ENCODE measurements around the gene CD53. TPM values are rescaled to one million over a fixed set of nuclear protein-coding genes. Genes with fewer than 3 reads are reported as not detected.

CD53 gene
- total and polyA plus RNA-seq, 3 donors from 2014 or later: 2.0 to 22.4 (median 9.5) TPM

- intact Hi-C loops (cut with DNase I; ENCODE audit: low total_unique reads): no loop called here
- DNase-seq: no peak
- TF ChIP-seq CTCF (IDR thresholded peaks at IDR 0.05) (no peak), POLR2A (IDR thresholded peaks at IDR 0.05) (no peak)
- no peaks in the 10 kb centered on the region for H3K36me3 ChIP-seq (ENCODE audit: low read depth, missing control alignments)
- WGBS, 2 donors: 60 to 65% methylated on average over 3 of the region's 3 CpGs
- H3K4me3 ChIP-seq: no peak overlapping the region
- peaks cover under 1% of the 10 kb centered on the region for H3K4me1 ChIP-seq
- no peak overlapping the region for H3K27ac ChIP-seq
- H3K9me3 ChIP-seq: no peaks in the 10 kb centered on the region
- no peaks in the 10 kb centered on the region for H3K27me3 ChIP-seq
Measured at GRCh38 chr1:110898734-110899457, 25.9 kb downstream of the CD53 start.

GRCh38 chr1:110899458-110899843 is 26.5 kb downstream of the CD53 start:
- Histone ChIP-seq H3K4me1 (no peaks in the 10 kb centered on the region), H3K27ac (no peak overlapping the region), H3K9me3 (no peaks in the 10 kb centered on the region), H3K36me3 (ENCODE audit: low read depth, missing control alignments) (no peaks in the 10 kb centered on the region), H3K4me3 (no peak overlapping the region), H3K27me3 (no peaks in the 10 kb centered on the region)
- intact Hi-C loops (cut with DNase I; ENCODE audit: low total_unique reads): no loop called here
- WGBS, 2 donors: 84 to 100% methylated on average over 1 of the region's 1 CpG
- DNase-seq: no peak
- TF ChIP-seq CTCF (IDR thresholded peaks at IDR 0.05) (no peak), POLR2A (IDR thresholded peaks at IDR 0.05) (no peak)

GRCh38 chr1:110902820-110903463 is 30.0 kb downstream of the CD53 start:
- Histone ChIP-seq H3K36me3 (ENCODE audit: low read depth, missing control alignments) (no peaks in the 10 kb centered on the region), H3K9me3 (no peaks in the 10 kb centered on the region), H3K4me3 (no peak overlapping the region), H3K4me1 (no peaks in the 10 kb centered on the region), H3K27me3 (no peaks in the 10 kb centered on the region), H3K27ac (no peak overlapping the region)
- 85 to 87% methylated on average over 6 of the region's 6 CpGs for WGBS, 2 donors
- intact Hi-C loops (cut with DNase I; ENCODE audit: low total_unique reads): no loop called here
- TF ChIP-seq POLR2A (IDR thresholded peaks at IDR 0.05) (no peak), CTCF (IDR thresholded peaks at IDR 0.05) (no peak)
- DNase-seq: no peak

GRCh38 chr1:110903853-110904500 is 31.0 kb downstream of the CD53 start:
- no peak overlapping the region for H3K27ac ChIP-seq
- intact Hi-C loops (cut with DNase I; ENCODE audit: low total_unique reads): no loop called here
- no peaks in the 10 kb centered on the region for H3K36me3 ChIP-seq (ENCODE audit: low read depth, missing control alignments)
- TF ChIP-seq CTCF (IDR thresholded peaks at IDR 0.05) (no peak), POLR2A (IDR thresholded peaks at IDR 0.05) (no peak)
- WGBS, 2 donors: 88 to 92% methylated on average over 2 to 3 of the region's 3 CpGs
- DNase-seq: no peak
- no peaks in the 10 kb centered on the region for H3K27me3 ChIP-seq
- no peaks in the 10 kb centered on the region for H3K4me1 ChIP-seq
- no peak overlapping the region for H3K4me3 ChIP-seq
- no peaks in the 10 kb centered on the region for H3K9me3 ChIP-seq

All from testis (tissue), 3 donors.